Sigmoid colon (tissue), 7 donors: ENCODE data around the gene EZR. TPM values are rescaled to one million over a fixed set of nuclear protein-coding genes. Genes with fewer than 3 reads are reported as not detected.

Source experiments
- DNase-seq: peaks from one replicate; pipeline ENCODE4 v3.0.0-alpha.2; 2019
- H3K27ac ChIP-seq, 4 donors: fragments of 200-600 bp; sonication (generic); one replicate each; pipeline ENCODE4 v1.5.1; 2016 to 2019; ENCODE audit warnings: mild to moderate bottlenecking in 1 of 4
- H3K27me3 ChIP-seq, 3 donors: fragments of 200-600 bp; sonication (generic); one replicate each; pipeline ENCODE4 v1.5.1; 2019; ENCODE audit warnings: mild to moderate bottlenecking in 1 of 3
- H3K36me3 ChIP-seq, 4 donors: fragments of 200-600 bp; sonication (generic); one replicate each; pipeline ENCODE4 v1.5.1; 2016 to 2019
- H3K4me1 ChIP-seq, 4 donors: fragments of 200-600 bp; sonication (generic); one replicate each; pipeline ENCODE4 v1.5.1; 2017 to 2019
- H3K4me3 ChIP-seq, 4 donors: fragments of 200-600 bp; sonication (generic); one replicate each; pipeline ENCODE4 v1.5.1; 2017 to 2019; ENCODE audit warnings: mild to moderate bottlenecking in 2 of 4, moderate library complexity in 1 of 4
- H3K9me3 ChIP-seq, 4 donors: fragments of 200-600 bp in 3 of 4; sonication (generic) in 3 of 4; one replicate each; pipeline versions ENCODE4 v1.5.1 to v1.6.1; 2013 to 2019
- CTCF ChIP-seq, 4 experiments: fragments of 450-650 bp in 3 of 4; fragments of 200-600 bp in 1 of 4; IDR thresholded peaks; one replicate each; pipeline ENCODE4 v1.5.1; 2016 to 2019; ENCODE audit warnings: antibody characterized with exemption in 4 of 4, mild to moderate bottlenecking in 3 of 4, moderate library complexity in 2 of 4
- EP300 ChIP-seq, 4 donors: sonication (generic); formaldehyde crosslinking; IDR thresholded peaks; one replicate each; pipeline ENCODE4 v1.6.1; 2017; ENCODE audit warnings: antibody characterized with exemption in 4 of 4
- POLR2A ChIP-seq, 2 donors: fragments of 450-650 bp; IDR thresholded peaks; one replicate each; pipeline ENCODE4 v1.6.1; 2016; ENCODE audit warnings: antibody characterized with exemption in 2 of 2, mild to moderate bottlenecking in 2 of 2, moderate library complexity in 2 of 2
- POLR2AphosphoS5 ChIP-seq, 4 donors: sonication (generic); formaldehyde crosslinking; IDR thresholded peaks; one replicate each; pipeline ENCODE4 v1.6.1; 2017; ENCODE audit warnings: antibody characterized with exemption in 4 of 4
- WGBS, 2 donors: extraction: QIAGEN DNeasy Blood & Tissue Kit; methylation state at CpG; one replicate each; pipeline ENCODE4 v1.1.7; 2013; 5-methylcytosine and 5-hydroxymethylcytosine counted together
- intact Hi-C: fragments of 100-400 bp; cut with DNase I; formaldehyde crosslinking; loops from one replicate; pipeline ENCODE4 v1.15.1; 2023
- polyA plus RNA-seq, 3 donors: library from polyadenylated mRNA; stranded (reverse); fragments of 200-250 nt; gene quantifications; one replicate each; pipeline ENCODE4 v1.2.3, GENCODE V29; 2013
- total RNA-seq, 4 donors: library from RNA; depleted of rRNA; stranded (reverse); fragments of >200 nt; gene quantifications; one replicate each; pipeline ENCODE4 v1.1.0, GENCODE V29; 2016
- donor health status: healthy with polysubstance abuse.
- donor health status: Bipolar disorder and iron deficiency.
- donor health status: healthy.

The EZR gene
- total and polyA plus RNA-seq, 7 donors = 33.5 to 333 (median 46.0) TPM

GRCh38 chr6:158849899-158850806 is 31.0 kb upstream of the EZR start:
- Histone ChIP-seq H3K9me3 (no peaks in the 10 kb centered on the region), H3K27me3 (no peaks in the 10 kb centered on the region), H3K36me3 (no peaks in the 10 kb centered on the region), H3K4me3 (no peak overlapping the region), H3K4me1 (peaks cover 0 to 37% (median 26%) of the 10 kb centered on the region in 4 donors), H3K27ac (peak overlapping the region; percentile 19 to 77 (median 61))
- intact Hi-C loops = no loop called here
- no peak for TF ChIP-seq CTCF (IDR thresholded peaks at IDR 0.05)
- TF ChIP-seq POLR2A (IDR thresholded peaks at IDR 0.05) = peak in 1 of 2 donors; percentile 3
- TF ChIP-seq POLR2AphosphoS5 (IDR thresholded peaks at IDR 0.05) = no peak
- peak in 2 of 4 donors; percentile 19 to 47 for TF ChIP-seq EP300 (IDR thresholded peaks at IDR 0.05)
- no peak for DNase-seq
- WGBS, 2 donors = 4 to 30% methylated on average over 9 of the region's 9 CpGs

- intact Hi-C loops = no loop called here
- Histone ChIP-seq H3K27ac (no peak overlapping the region), H3K36me3 (no peaks in the 10 kb centered on the region), H3K4me1 (peaks cover 0 to 33% (median 25%) of the 10 kb centered on the region in 4 donors), H3K4me3 (no peak overlapping the region), H3K9me3 (no peaks in the 10 kb centered on the region), H3K27me3 (no peaks in the 10 kb centered on the region)
- no peak for DNase-seq
- WGBS, 2 donors = 74 to 89% methylated on average over 7 of the region's 7 CpGs
- TF ChIP-seq EP300 (IDR thresholded peaks at IDR 0.05) = no peak
- TF ChIP-seq CTCF (IDR thresholded peaks at IDR 0.05) = no peak
- TF ChIP-seq POLR2AphosphoS5 (IDR thresholded peaks at IDR 0.05) = no peak
Measured at GRCh38 chr6:158848490-158848895, 29.3 kb upstream of the EZR start.

- Histone ChIP-seq H3K4me3 (no peak overlapping the region), H3K9me3 (no peaks in the 10 kb centered on the region), H3K27ac (no peak overlapping the region), H3K36me3 (no peaks in the 10 kb centered on the region), H3K4me1 (peaks cover 0 to 26% (median 19%) of the 10 kb centered on the region in 4 donors), H3K27me3 (no peaks in the 10 kb centered on the region)
- intact Hi-C loops = no loop called here
- 92% methylated on average over 4 of the region's 4 CpGs for WGBS, 2 donors
- no peak for TF ChIP-seq EP300 (IDR thresholded peaks at IDR 0.05)
- no peak for TF ChIP-seq POLR2AphosphoS5 (IDR thresholded peaks at IDR 0.05)
- no peak for TF ChIP-seq CTCF (IDR thresholded peaks at IDR 0.05)
- no peak for TF ChIP-seq POLR2A (IDR thresholded peaks at IDR 0.05)
- no peak for DNase-seq
Measured at GRCh38 chr6:158847786-158848185, 28.6 kb upstream of the EZR start.

GRCh38 chr6:158847012-158847529 is 27.9 kb upstream of the EZR start:
- 87 to 92% methylated on average over 11 of the region's 11 CpGs for WGBS, 2 donors
- H3K36me3 ChIP-seq = no peaks in the 10 kb centered on the region
- DNase-seq = no peak
- H3K4me1 ChIP-seq = peaks cover 0 to 19% (median 17%) of the 10 kb centered on the region in 4 donors
- no peaks in the 10 kb centered on the region for H3K9me3 ChIP-seq
- intact Hi-C loops = no loop called here
- no peak overlapping the region for H3K27ac ChIP-seq
- no peaks in the 10 kb centered on the region for H3K27me3 ChIP-seq
- H3K4me3 ChIP-seq = no peak overlapping the region
- TF ChIP-seq EP300 (IDR thresholded peaks at IDR 0.05) = no peak
- no peak for TF ChIP-seq POLR2AphosphoS5 (IDR thresholded peaks at IDR 0.05)
- no peak for TF ChIP-seq CTCF (IDR thresholded peaks at IDR 0.05)
- TF ChIP-seq POLR2A (IDR thresholded peaks at IDR 0.05) = no peak
